CD14-positive monocyte (primary cell): ENCODE measurements around the gene CHCHD10. TPM values are rescaled to one million over a fixed set of nuclear protein-coding genes. Genes with fewer than 3 reads are reported as not detected.

ENCODE experiments used
- DNase-seq, 3 donors: peaks; one replicate each; pipeline ENCODE4 v3.0.0-alpha.2; 2011 to 2022
- H2AFZ ChIP-seq: 2 replicates; pipeline ENCODE4 v1.6.0; 2012; ENCODE audit warnings: mild to moderate bottlenecking, low read depth, low read length, inconsistent platforms; ENCODE audit not compliant: insufficient read depth, poor library complexity, severe bottlenecking
- H3K27ac ChIP-seq, 2 donors: 1 replicate in 1 of 2; 2 replicates in 1 of 2; pipeline ENCODE4 v1.5.1; 2012 to 2013; ENCODE audit warnings: low read length in 2 of 2, control low read depth in 1 of 2, inconsistent platforms in 1 of 2, low read depth in 1 of 2, mild to moderate bottlenecking in 1 of 2
- H3K27me3 ChIP-seq, 2 donors: one replicate each; pipeline versions ENCODE4 v1.6.0 to v1.6.1; 2011 to 2013; ENCODE audit warnings: low read length in 2 of 2; ENCODE audit not compliant: control insufficient read depth in 2 of 2, insufficient read depth in 2 of 2
- H3K36me3 ChIP-seq, 2 donors: replicated peaks in 1 of 2; 1 replicate in 1 of 2; 2 replicates in 1 of 2; pipeline versions ENCODE4 v1.5.1 to v1.6.1; 2012 to 2013; ENCODE audit warnings: low read length in 2 of 2, control low read depth in 1 of 2, inconsistent platforms in 1 of 2, mild to moderate bottlenecking in 1 of 2; ENCODE audit not compliant: insufficient read depth in 2 of 2, control insufficient read depth in 1 of 2
- H3K4me1 ChIP-seq, 2 donors: 1 replicate in 1 of 2; 2 replicates in 1 of 2; pipeline versions ENCODE4 v1.5.1 to v1.6.1; 2012 to 2013; ENCODE audit warnings: low read length in 2 of 2, control low read depth in 1 of 2, inconsistent platforms in 1 of 2, mild to moderate bottlenecking in 1 of 2, moderate library complexity in 1 of 2; ENCODE audit not compliant: insufficient read depth in 2 of 2, control insufficient read depth in 1 of 2
- H3K4me2 ChIP-seq: replicated peaks from 2 replicates; pipeline ENCODE3; 2012; ENCODE audit warnings: low read length, moderate library complexity, mild to moderate bottlenecking; ENCODE audit not compliant: poor library complexity, severe bottlenecking; ENCODE audit errors: extremely low read depth
- H3K4me3 ChIP-seq, 3 experiments: fragments of 200-600 bp in 1 of 3; sonication (generic) in 1 of 3; replicated peaks in 1 of 3; 1 replicate in 2 of 3; 2 replicates in 1 of 3; pipeline ENCODE4 v1.5.1; 2011 to 2013; ENCODE audit warnings: low read length in 3 of 3, mild to moderate bottlenecking in 3 of 3, control low read depth in 2 of 3, low read depth in 2 of 3, inconsistent platforms in 1 of 3, moderate library complexity in 1 of 3
- H3K79me2 ChIP-seq: 2 replicates; pipeline ENCODE4 v1.6.0; 2012; ENCODE audit warnings: mild to moderate bottlenecking, control low read depth, inconsistent platforms, low read length, moderate library complexity; ENCODE audit not compliant: insufficient read depth
- H3K9ac ChIP-seq: 2 replicates; pipeline ENCODE4 v1.6.0; 2017; ENCODE audit warnings: low read length, mild to moderate bottlenecking; ENCODE audit not compliant: insufficient read depth, poor library complexity, severe bottlenecking
- H3K9me3 ChIP-seq, 2 donors: replicated peaks in 1 of 2; 1 replicate in 1 of 2; 2 replicates in 1 of 2; pipeline versions ENCODE4 v1.5.1 to v1.6.1; 2012 to 2013; ENCODE audit warnings: low read length in 2 of 2, control low read depth in 1 of 2; ENCODE audit not compliant: control insufficient read depth in 1 of 2, insufficient read depth in 1 of 2
- H4K20me1 ChIP-seq: 2 replicates; pipeline ENCODE4 v1.6.0; 2012; ENCODE audit warnings: mild to moderate bottlenecking, low read length, control low read depth, moderate library complexity; ENCODE audit not compliant: insufficient read depth
- H3K27ac Mint-ChIP-seq, 7 donors: one replicate each; pipeline ENCODE4 v1.8.0; 2020; ENCODE audit warnings: mild to moderate bottlenecking in 7 of 7, mixed read lengths in 7 of 7, moderate library complexity in 6 of 7, inconsistent platforms in 2 of 7
- H3K27me3 Mint-ChIP-seq, 3 donors: one replicate each; pipeline ENCODE4 v1.8.0; 2021 to 2022; ENCODE audit warnings: low read depth in 3 of 3, mild to moderate bottlenecking in 3 of 3, mixed read lengths in 3 of 3, moderate library complexity in 3 of 3, inconsistent platforms in 1 of 3
- H3K36me3 Mint-ChIP-seq, 2 donors: one replicate each; pipeline ENCODE4 v1.8.0; 2020; ENCODE audit warnings: mixed read lengths in 2 of 2, inconsistent platforms in 1 of 2, mild to moderate bottlenecking in 1 of 2
- H3K4me1 Mint-ChIP-seq: one replicate; pipeline ENCODE4 v1.8.0; 2020; ENCODE audit warnings: mild to moderate bottlenecking, mixed read lengths
- H3K4me3 Mint-ChIP-seq, 2 donors: one replicate each; pipeline ENCODE4 v1.8.0; 2020; ENCODE audit warnings: mild to moderate bottlenecking in 2 of 2, mixed read lengths in 2 of 2, moderate library complexity in 1 of 2
- H3K9me3 Mint-ChIP-seq, 7 donors: one replicate each; pipeline ENCODE4 v1.8.0; 2020 to 2022; ENCODE audit warnings: mixed read lengths in 7 of 7, mild to moderate bottlenecking in 6 of 7, moderate library complexity in 6 of 7, inconsistent platforms in 2 of 7
- CTCF ChIP-seq: fragments of 200-600 bp; IDR thresholded peaks from one replicate; pipeline ENCODE4 v1.8.0; 2022; ENCODE audit warnings: antibody characterized with exemption, mild to moderate bottlenecking
- WGBS: methylation state at CpG from one replicate; pipeline ENCODE4 v1.1.5; 2013; ENCODE audit warnings: missing lambda C conversion rate; ENCODE audit not compliant: insufficient coverage; 5-methylcytosine and 5-hydroxymethylcytosine counted together
- intact Hi-C, 2 donors: fragments of 100-400 bp; cut with micrococcal nuclease; formaldehyde crosslinking; loops; one replicate each; pipeline versions ENCODE4 v1.15.0 to v1.15.1; 2023
- polyA plus RNA-seq, 3 donors: library from polyadenylated mRNA; depleted of rRNA in 1 of 3; unstranded in 2 of 3; stranded (reverse) in 1 of 3; fragments of 300-500 nt in 2 of 3; fragments of >200 nt in 1 of 3; fragmentation: Illumina TruSeq in 2 of 3; gene quantifications; 1 replicate in 2 of 3; 2 replicates in 1 of 3; pipeline ENCODE4 v1.2.3, GENCODE V29; 2012 to 2021

Gene CHCHD10
- polyA plus RNA-seq, 3 donors, result 15.3 to 46.7 (median 26.8) TPM

GRCh38 chr22:23782252-23782651, 14.5 kb upstream of the CHCHD10 start:
- Histone ChIP-seq H3K9ac (no peak overlapping the region), H4K20me1 (peaks cover under 1% of the 10 kb centered on the region), H3K79me2 (peaks cover under 1% of the 10 kb centered on the region), H2AFZ (no peak overlapping the region), H3K27ac (no peak overlapping the region), H3K4me1 (peaks cover 6 to 7% of the 10 kb centered on the region in 2 donors), H3K9me3 (no peaks in the 10 kb centered on the region), H3K36me3 (no peaks in the 10 kb centered on the region), H3K4me3 (no peak overlapping the region), H3K27me3 (no peaks in the 10 kb centered on the region), H3K4me2 (no peak overlapping the region)
- peaks cover 3% of the 10 kb centered on the region for H3K4me1 Mint-ChIP-seq
- no peak for DNase-seq
- H3K9me3 Mint-ChIP-seq, result no peaks in the 10 kb centered on the region
- peaks cover 0 to 6% (median 1%) of the 10 kb centered on the region in 3 donors for H3K27me3 Mint-ChIP-seq
- no peak for TF ChIP-seq CTCF
- H3K27ac Mint-ChIP-seq, result no peak overlapping the region
- H3K36me3 Mint-ChIP-seq, result no peaks in the 10 kb centered on the region
- H3K4me3 Mint-ChIP-seq, result no peak overlapping the region
- WGBS, result 97% methylated on average over 10 of the region's 16 CpGs
- intact Hi-C loops, result no loop called here

GRCh38 chr22:23781511-23782183, 13.9 kb upstream of the CHCHD10 start:
- intact Hi-C loops, result no loop called here
- TF ChIP-seq CTCF, result no peak

More at GRCh38 chr22:23781511-23782183, 13.9 kb upstream of the CHCHD10 start:
- H3K79me2 ChIP-seq, result no peaks in the 10 kb centered on the region
- no peaks in the 10 kb centered on the region for H3K9me3 Mint-ChIP-seq
- no peak overlapping the region for H3K4me3 Mint-ChIP-seq
- peak overlapping the region in 1 of 7 donors; percentile 18 for H3K27ac Mint-ChIP-seq
- H4K20me1 ChIP-seq, result no peaks in the 10 kb centered on the region
- peaks cover 3% of the 10 kb centered on the region for H3K4me1 Mint-ChIP-seq
- H3K27me3 ChIP-seq, result no peaks in the 10 kb centered on the region
- H3K36me3 Mint-ChIP-seq, result no peaks in the 10 kb centered on the region
- H3K4me3 ChIP-seq, result no peak overlapping the region
- no peak overlapping the region for H3K9ac ChIP-seq
- no peak for DNase-seq
- H3K9me3 ChIP-seq, result no peaks in the 10 kb centered on the region
- WGBS, result 92% methylated on average over 10 of the region's 14 CpGs
- H3K36me3 ChIP-seq, result no peaks in the 10 kb centered on the region
- no peak overlapping the region for H3K4me2 ChIP-seq
- H3K4me1 ChIP-seq, result peaks cover 5% of the 10 kb centered on the region in 2 donors
- H3K27ac ChIP-seq, result no peak overlapping the region
- H3K27me3 Mint-ChIP-seq, result peaks cover 0 to 6% (median 1%) of the 10 kb centered on the region in 3 donors
- H2AFZ ChIP-seq, result no peak overlapping the region
